Caco-2 (cell line): ENCODE measurements around the gene BABAM2. TPM values are rescaled to one million over a fixed set of nuclear protein-coding genes. Genes with fewer than 3 reads are reported as not detected.

Source experiments
- BruUV-seq: library from RNA; stranded (reverse); fragments of 400-500 nt; replicated peaks from 2 replicates; lab custom pipeline; 2021; lab: Mats Ljungman, UMichigan
- CTCF ChIA-PET: fragments of 300-600 bp; sonication (Branson Sonifier 250); formaldehyde crosslinking; loops from one replicate; lab custom pipeline; 2022; ENCODE audit warnings: antibody characterized with exemption; lab: Charles Lee
- POLR2A ChIA-PET: fragments of 300-600 bp; sonication (Branson Sonifier 250); formaldehyde crosslinking; loops from one replicate; lab custom pipeline; 2022; ENCODE audit warnings: antibody characterized with exemption; lab: Charles Lee
- DNase-seq, 2 experiments: peaks; one replicate each; pipeline versions ENCODE4 v3.0.0 to v3.0.0-alpha.2; 2020 to 2022
- H3K27me3 ChIP-seq: replicated peaks from 2 replicates; pipeline ENCODE4 v1.6.0; 2011; ENCODE audit warnings: low read length; ENCODE audit not compliant: control insufficient read depth, insufficient read depth
- H3K36me3 ChIP-seq: 2 replicates; pipeline ENCODE4 v1.5.1; 2011; ENCODE audit warnings: low read length; ENCODE audit not compliant: control insufficient read depth, insufficient read depth
- H3K4me1 ChIP-seq: fragments of 250-450 bp; sonication (Bioruptor Pico); 2 replicates; pipeline ENCODE4 v1.5.1; 2020; ENCODE audit warnings: mild to moderate bottlenecking
- H3K4me3 ChIP-seq: 2 replicates; pipeline ENCODE4 v1.5.1; 2011; ENCODE audit warnings: low read depth, mild to moderate bottlenecking, control low read depth, low read length
- H3K9me3 ChIP-seq: fragments of 250-450 bp; sonication (Bioruptor Pico); 2 replicates; pipeline ENCODE4 v1.5.1; 2020; ENCODE audit warnings: mild to moderate bottlenecking, moderate library complexity
- H3K27ac Mint-ChIP-seq: one replicate; pipeline ENCODE4 v1.8.0; 2022; ENCODE audit warnings: mixed read lengths; ENCODE audit not compliant: unreplicated experiment
- H3K27me3 Mint-ChIP-seq: one replicate; pipeline ENCODE4 v1.8.0; 2022; ENCODE audit warnings: mixed read lengths; ENCODE audit not compliant: insufficient read depth, unreplicated experiment
- H3K36me3 Mint-ChIP-seq: one replicate; pipeline ENCODE4 v1.8.0; 2022; ENCODE audit warnings: mild to moderate bottlenecking, mixed read lengths; ENCODE audit not compliant: insufficient read depth, unreplicated experiment
- H3K4me1 Mint-ChIP-seq: one replicate; pipeline ENCODE4 v1.8.0; 2022; ENCODE audit warnings: low read depth, mixed read lengths; ENCODE audit not compliant: unreplicated experiment
- H3K4me3 Mint-ChIP-seq: one replicate; pipeline ENCODE4 v1.8.0; 2022; ENCODE audit warnings: mild to moderate bottlenecking, moderate library complexity, mixed read lengths; ENCODE audit not compliant: unreplicated experiment
- H3K9me3 Mint-ChIP-seq: one replicate; pipeline ENCODE4 v1.8.0; 2022; ENCODE audit warnings: mixed read lengths; ENCODE audit not compliant: unreplicated experiment
- intact Hi-C: fragments of 100-400 bp; cut with micrococcal nuclease; formaldehyde crosslinking; loops from one replicate; pipeline ENCODE4 v1.10.0; 2022; ENCODE audit not compliant: unreplicated experiment
- total RNA-seq: library from RNA; stranded (reverse); gene quantifications from 2 replicates; pipeline ENCODE4 v1.2.3, GENCODE V29; 2022
- TF ChIP-seq, protein P1 (sequence below), 2 experiments: fragments of 200-600 bp in 1 of 2; IDR thresholded peaks; 1 replicate in 1 of 2; 2 replicates in 1 of 2; pipeline versions ENCODE4 v1.5.1 to v1.8.0; 2011 to 2022; ENCODE audit warnings: antibody characterized with exemption in 1 of 2, control low read depth in 1 of 2, inconsistent platforms in 1 of 2, low read depth in 1 of 2, low read length in 1 of 2, mild to moderate bottlenecking in 1 of 2, moderate library complexity in 1 of 2; ENCODE audit not compliant: insufficient read depth in 1 of 2, severe bottlenecking in 1 of 2, unreplicated experiment in 1 of 2

Gene BABAM2
- total RNA-seq, 1 experiment from 2014 or later: 57.3 TPM

DNA sequence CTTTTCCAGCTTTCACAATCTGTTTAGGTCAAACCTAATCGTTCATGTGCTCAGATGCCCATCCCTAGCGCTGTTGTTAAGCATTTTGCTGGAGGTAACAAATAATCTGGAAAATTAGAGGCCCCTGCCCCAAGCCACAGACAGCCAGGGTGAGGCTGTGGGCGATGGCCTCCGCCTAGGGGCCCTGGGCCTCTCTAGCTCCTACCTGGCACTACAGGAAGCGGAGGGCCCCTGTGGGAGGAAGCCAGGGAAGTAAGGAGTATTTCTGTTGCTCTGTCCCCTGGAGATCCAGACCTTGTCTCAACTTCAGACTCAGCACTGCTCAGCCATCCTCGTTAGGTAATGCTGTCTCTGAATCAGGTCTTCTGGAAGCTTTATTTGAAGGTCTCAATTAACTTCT, 489.7 kb downstream of the BABAM2 start:
- DNase-seq: no peak
- ChIA-PET POLR2A (no interaction called here), CTCF (no interaction called here)
- no peak overlapping the region for H3K4me3 ChIP-seq
- H3K4me1 ChIP-seq: peaks cover 50% of the 10 kb centered on the region
- intact Hi-C loops: loop anchor here (5.0 kb wide), 1 partner anchor 838 kb away; no protein-coding TSS in a partner anchor
- H3K9me3 Mint-ChIP-seq: no peaks in the 10 kb centered on the region
- TF ChIP-seq, protein P1, sequence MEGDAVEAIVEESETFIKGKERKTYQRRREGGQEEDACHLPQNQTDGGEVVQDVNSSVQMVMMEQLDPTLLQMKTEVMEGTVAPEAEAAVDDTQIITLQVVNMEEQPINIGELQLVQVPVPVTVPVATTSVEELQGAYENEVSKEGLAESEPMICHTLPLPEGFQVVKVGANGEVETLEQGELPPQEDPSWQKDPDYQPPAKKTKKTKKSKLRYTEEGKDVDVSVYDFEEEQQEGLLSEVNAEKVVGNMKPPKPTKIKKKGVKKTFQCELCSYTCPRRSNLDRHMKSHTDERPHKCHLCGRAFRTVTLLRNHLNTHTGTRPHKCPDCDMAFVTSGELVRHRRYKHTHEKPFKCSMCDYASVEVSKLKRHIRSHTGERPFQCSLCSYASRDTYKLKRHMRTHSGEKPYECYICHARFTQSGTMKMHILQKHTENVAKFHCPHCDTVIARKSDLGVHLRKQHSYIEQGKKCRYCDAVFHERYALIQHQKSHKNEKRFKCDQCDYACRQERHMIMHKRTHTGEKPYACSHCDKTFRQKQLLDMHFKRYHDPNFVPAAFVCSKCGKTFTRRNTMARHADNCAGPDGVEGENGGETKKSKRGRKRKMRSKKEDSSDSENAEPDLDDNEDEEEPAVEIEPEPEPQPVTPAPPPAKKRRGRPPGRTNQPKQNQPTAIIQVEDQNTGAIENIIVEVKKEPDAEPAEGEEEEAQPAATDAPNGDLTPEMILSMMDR (IDR thresholded peaks at IDR 0.05; ENCODE audit: insufficient read depth in 1 of 2, low read depth in 1 of 2, low read length in 1 of 2, severe bottlenecking in 1 of 2, unreplicated experiment in 1 of 2): no peak
- H3K27me3 ChIP-seq: no peaks in the 10 kb centered on the region
- H3K4me1 Mint-ChIP-seq: peaks cover 13% of the 10 kb centered on the region
- no peak overlapping the region for H3K4me3 Mint-ChIP-seq
- H3K27me3 Mint-ChIP-seq: no peaks in the 10 kb centered on the region
- no TSS peak for BruUV-seq
- no peaks in the 10 kb centered on the region for H3K36me3 ChIP-seq
- no peaks in the 10 kb centered on the region for H3K9me3 ChIP-seq
- peak overlapping the region; percentile 45 for H3K27ac Mint-ChIP-seq
- no peaks in the 10 kb centered on the region for H3K36me3 Mint-ChIP-seq

DNA sequence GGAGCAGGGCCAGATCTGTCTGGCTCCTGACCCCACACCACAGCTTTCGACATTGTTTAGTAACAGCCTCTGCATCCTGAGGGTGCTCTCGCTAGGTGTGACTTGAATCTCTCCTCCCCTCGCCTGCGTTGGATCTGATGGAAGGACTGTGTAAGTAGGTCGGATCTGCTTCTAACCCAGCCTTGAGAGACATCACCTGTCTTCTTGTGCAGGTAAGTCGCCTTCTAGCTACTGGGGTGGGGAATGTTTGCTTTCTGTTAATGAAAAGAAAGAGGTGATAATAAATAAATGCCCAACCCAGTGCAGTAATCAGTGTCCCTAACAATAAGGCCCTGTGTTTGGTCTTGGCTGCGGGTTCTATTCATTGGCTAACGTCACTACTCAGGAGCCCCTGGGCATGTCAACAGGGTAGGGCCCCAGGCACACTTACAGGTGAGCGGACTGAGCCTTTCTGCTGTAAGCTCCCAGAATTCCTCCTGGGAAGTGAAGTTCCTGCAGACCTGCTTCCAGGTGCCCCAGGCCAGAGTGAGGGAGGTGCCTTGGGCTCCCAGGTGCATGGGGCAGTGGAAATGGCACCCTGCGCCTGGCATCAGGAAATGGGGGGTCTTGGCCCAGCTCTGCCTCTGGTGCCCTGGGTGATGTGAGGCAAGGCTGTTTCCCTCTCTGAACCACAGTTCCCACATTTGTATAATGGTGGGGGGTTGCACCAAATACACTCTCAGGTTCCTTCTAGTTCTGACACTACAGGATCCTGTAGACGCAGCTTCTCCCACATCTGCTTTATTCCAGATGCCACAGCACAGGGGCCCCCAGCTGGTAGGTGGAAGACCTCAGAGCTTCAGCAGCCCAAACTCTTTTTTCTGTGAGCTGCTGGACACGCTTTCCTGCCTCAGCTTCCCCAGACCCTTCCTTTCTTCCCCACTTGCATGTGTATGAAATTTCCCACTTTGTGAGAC, 491.0 kb downstream of the BABAM2 start:
- BruUV-seq: TSS peak; percentile 84
- peak overlapping the region; percentile 45 for H3K27ac Mint-ChIP-seq
- H3K4me1 Mint-ChIP-seq: peaks cover 13% of the 10 kb centered on the region
- no peaks in the 10 kb centered on the region for H3K36me3 Mint-ChIP-seq
- TF ChIP-seq, protein P1 (IDR thresholded peaks at IDR 0.05; ENCODE audit: insufficient read depth in 1 of 2, low read depth in 1 of 2, low read length in 1 of 2, severe bottlenecking in 1 of 2, unreplicated experiment in 1 of 2): no peak
- no peaks in the 10 kb centered on the region for H3K27me3 ChIP-seq
- H3K9me3 Mint-ChIP-seq: no peaks in the 10 kb centered on the region
- peaks cover 39% of the 10 kb centered on the region for H3K4me1 ChIP-seq
- intact Hi-C loops: loop anchor here (5.0 kb wide), 1 partner anchor 839 kb away; no protein-coding TSS in a partner anchor
- no peak overlapping the region for H3K4me3 Mint-ChIP-seq
- no peak overlapping the region for H3K4me3 ChIP-seq
- H3K9me3 ChIP-seq: no peaks in the 10 kb centered on the region
- H3K27me3 Mint-ChIP-seq: no peaks in the 10 kb centered on the region
- CTCF ChIA-PET: interaction anchor here (1.2 kb wide), 1 partner anchor 25 kb away, joined by 8 read pairs; no protein-coding TSS in a partner anchor
- POLR2A ChIA-PET: interaction anchor here (2.2 kb wide), 1 partner anchor 9 kb away, joined by 18 read pairs; no protein-coding TSS in a partner anchor
- DNase-seq: peak; percentile 39 to 77
- no peaks in the 10 kb centered on the region for H3K36me3 ChIP-seq

DNA sequence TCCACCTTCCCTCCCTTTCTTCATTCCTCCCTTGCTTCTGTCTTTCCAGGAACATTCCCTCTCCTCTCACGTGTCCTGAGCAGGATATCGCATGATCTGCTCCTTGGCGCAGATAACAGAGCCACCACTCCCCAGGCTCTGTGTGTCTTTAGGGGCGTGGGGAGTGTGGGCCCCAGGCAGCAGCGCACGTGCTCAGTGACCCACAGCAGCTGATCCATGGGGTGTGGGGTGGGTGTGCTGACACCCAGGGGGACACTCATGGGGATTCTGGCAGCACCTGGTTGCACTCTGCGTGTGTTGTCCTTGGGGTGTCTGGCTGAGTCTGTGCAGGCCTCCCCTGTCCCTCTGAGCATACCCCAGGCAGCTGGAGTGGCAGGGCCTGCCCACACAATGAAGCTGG, 492.2 kb downstream of the BABAM2 start:
- Histone ChIP-seq H3K9me3 (no peaks in the 10 kb centered on the region), H3K4me3 (no peak overlapping the region), H3K4me1 (peaks cover 43% of the 10 kb centered on the region), H3K36me3 (no peaks in the 10 kb centered on the region), H3K27me3 (no peaks in the 10 kb centered on the region)
- Mint-ChIP-seq H3K36me3 (no peaks in the 10 kb centered on the region), H3K27me3 (no peaks in the 10 kb centered on the region), H3K9me3 (no peaks in the 10 kb centered on the region), H3K4me3 (no peak overlapping the region), H3K4me1 (peaks cover 14% of the 10 kb centered on the region), H3K27ac (peak overlapping the region; percentile 42)
- DNase-seq: no peak
- intact Hi-C loops: loop anchor here (5.0 kb wide), 1 partner anchor 840 kb away; no protein-coding TSS in a partner anchor
- TF ChIP-seq, protein P1 (IDR thresholded peaks at IDR 0.05; ENCODE audit: insufficient read depth in 1 of 2, low read depth in 1 of 2, low read length in 1 of 2, severe bottlenecking in 1 of 2, unreplicated experiment in 1 of 2): no peak
- no TSS peak for BruUV-seq
- ChIA-PET CTCF (no interaction called here), POLR2A (interaction anchor here (2.2 kb wide), 1 partner anchor 8 kb away, joined by 18 read pairs; no protein-coding TSS in a partner anchor)
